Body of pancreas (tissue), 4 donors: ENCODE results near the gene PRELID2. TPM values are rescaled to one million over a fixed set of nuclear protein-coding genes. Genes with fewer than 3 reads are reported as not detected.
A peak's percentile ranks its signal among the peaks of the same experiment; 100 is the strongest.

ENCODE experiments used
- ATAC-seq: fragments of 150-250 bp; one replicate; pipeline ENCODE4 v1.9.1; 2016
- DNase-seq, 4 donors: peaks; one replicate each; pipeline ENCODE4 v3.0.0-alpha.2; 2019
- H3K27ac ChIP-seq, 4 donors: fragments of 200-600 bp; sonication (generic); 1 replicate in 3 of 4; 2 replicates in 1 of 4; pipeline versions ENCODE4 v1.5.1 to v1.6.1; 2016 to 2019; ENCODE audit warnings: mild to moderate bottlenecking in 1 of 4, mixed read lengths in 1 of 4, moderate library complexity in 1 of 4
- H3K27me3 ChIP-seq, 2 donors: fragments of 200-600 bp; sonication (generic); one replicate each; pipeline ENCODE4 v1.6.0; 2016; ENCODE audit warnings: mild to moderate bottlenecking in 1 of 2
- H3K36me3 ChIP-seq, 2 donors: fragments of 200-600 bp; sonication (generic); replicated peaks in 1 of 2; 2 replicates each; pipeline ENCODE4 v1.5.1; 2016; ENCODE audit warnings: low read depth in 2 of 2; ENCODE audit not compliant: insufficient read depth in 1 of 2
- H3K4me1 ChIP-seq: fragments of 200-600 bp; sonication (generic); one replicate; pipeline ENCODE4 v1.6.0; 2016
- H3K4me3 ChIP-seq, 2 donors: fragments of 200-600 bp; sonication (generic); 1 replicate in 1 of 2; 2 replicates in 1 of 2; pipeline ENCODE4 v1.5.1; 2016 to 2019
- H3K9me3 ChIP-seq, 3 donors: fragments of 200-600 bp; sonication (generic); 1 replicate in 2 of 3; 2 replicates in 1 of 3; pipeline ENCODE4 v1.5.1; 2016
- POLR2A ChIP-seq, 3 donors: fragments of 450-650 bp; IDR thresholded peaks; one replicate each; pipeline ENCODE4 v1.6.1; 2016; ENCODE audit warnings: antibody characterized with exemption in 3 of 3, mild to moderate bottlenecking in 2 of 3
- WGBS, 2 donors: methylation state at CpG; one replicate each; pipeline ENCODE4 v1.1.5; 2017; 5-methylcytosine and 5-hydroxymethylcytosine counted together
- intact Hi-C: fragments of 100-400 bp; cut with DNase I; formaldehyde crosslinking; loops from one replicate; pipeline ENCODE4 v1.15.1; 2023
- total RNA-seq, 2 donors: library from RNA; depleted of rRNA; stranded (reverse); fragments of >200 nt; gene quantifications; one replicate each; pipeline ENCODE4 v1.1.0, GENCODE V29; 2016
- TF ChIP-seq, protein P1 (sequence below), 7 experiments: fragments of 450-650 bp in 4 of 7; fragments of 200-600 bp in 3 of 7; sonication (generic) in 3 of 7; IDR thresholded peaks; one replicate each; pipeline ENCODE4 v1.5.1; 2016 to 2019; ENCODE audit warnings: antibody characterized with exemption in 7 of 7

PRELID2 gene
- total RNA-seq, 2 donors from 2014 or later, result 17.1 to 22.4 TPM

DNA sequence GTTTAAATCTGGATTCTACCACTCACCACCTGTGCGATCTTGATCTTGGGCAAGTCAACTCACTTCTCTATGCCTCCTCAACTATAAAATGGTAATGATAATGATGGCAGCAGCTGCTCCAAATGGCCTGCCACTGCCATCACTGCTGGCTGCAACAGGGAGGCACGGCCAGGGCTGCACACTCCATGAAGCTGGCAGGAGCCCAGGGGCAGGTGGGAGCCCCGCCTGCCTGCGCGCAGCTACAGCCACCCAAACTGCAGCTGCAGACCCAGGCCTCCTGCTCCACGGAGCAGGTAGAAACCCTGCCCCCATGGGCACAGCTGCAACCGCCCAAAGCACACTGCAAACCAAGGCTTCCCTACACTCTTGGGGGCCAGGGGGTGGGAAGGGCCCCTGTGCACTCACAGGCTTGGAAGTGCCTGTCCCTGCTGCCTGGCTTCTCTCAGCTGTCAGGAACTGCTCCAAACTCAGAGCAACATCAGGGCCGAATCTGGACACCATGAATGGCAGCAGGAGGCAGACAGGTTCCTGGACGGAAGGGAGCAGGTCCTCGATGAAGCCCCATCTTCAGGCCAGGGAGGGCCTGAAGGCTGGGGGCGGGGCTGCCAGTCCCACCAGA lies 57.6 kb downstream of the PRELID2 start:
- WGBS, 2 donors, result 91 to 95% methylated on average over 5 to 11 of the region's 11 CpGs
- DNase-seq (no peak), ATAC-seq (no peak)
- Histone ChIP-seq H3K27ac (no peak overlapping the region), H3K27me3 (no peaks in the 10 kb centered on the region), H3K4me3 (no peak overlapping the region), H3K4me1 (no peaks in the 10 kb centered on the region), H3K36me3 (no peaks in the 10 kb centered on the region), H3K9me3 (no peaks in the 10 kb centered on the region)
- intact Hi-C loops, result no loop called here
- TF ChIP-seq, protein P1, sequence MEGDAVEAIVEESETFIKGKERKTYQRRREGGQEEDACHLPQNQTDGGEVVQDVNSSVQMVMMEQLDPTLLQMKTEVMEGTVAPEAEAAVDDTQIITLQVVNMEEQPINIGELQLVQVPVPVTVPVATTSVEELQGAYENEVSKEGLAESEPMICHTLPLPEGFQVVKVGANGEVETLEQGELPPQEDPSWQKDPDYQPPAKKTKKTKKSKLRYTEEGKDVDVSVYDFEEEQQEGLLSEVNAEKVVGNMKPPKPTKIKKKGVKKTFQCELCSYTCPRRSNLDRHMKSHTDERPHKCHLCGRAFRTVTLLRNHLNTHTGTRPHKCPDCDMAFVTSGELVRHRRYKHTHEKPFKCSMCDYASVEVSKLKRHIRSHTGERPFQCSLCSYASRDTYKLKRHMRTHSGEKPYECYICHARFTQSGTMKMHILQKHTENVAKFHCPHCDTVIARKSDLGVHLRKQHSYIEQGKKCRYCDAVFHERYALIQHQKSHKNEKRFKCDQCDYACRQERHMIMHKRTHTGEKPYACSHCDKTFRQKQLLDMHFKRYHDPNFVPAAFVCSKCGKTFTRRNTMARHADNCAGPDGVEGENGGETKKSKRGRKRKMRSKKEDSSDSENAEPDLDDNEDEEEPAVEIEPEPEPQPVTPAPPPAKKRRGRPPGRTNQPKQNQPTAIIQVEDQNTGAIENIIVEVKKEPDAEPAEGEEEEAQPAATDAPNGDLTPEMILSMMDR (IDR thresholded peaks at IDR 0.05), result no peak
- no peak for TF ChIP-seq POLR2A (IDR thresholded peaks at IDR 0.05)

- TF ChIP-seq, protein P1 (IDR thresholded peaks at IDR 0.05), result no peak
- no peak for TF ChIP-seq POLR2A (IDR thresholded peaks at IDR 0.05)
- no peaks in the 10 kb centered on the region for H3K4me1 ChIP-seq
- WGBS, 2 donors, result 82 to 83% methylated on average over 2 of the region's 2 CpGs
- no peak for ATAC-seq
- H3K4me3 ChIP-seq, result no peak overlapping the region
- no peak overlapping the region for H3K27ac ChIP-seq
- DNase-seq, result no peak
- intact Hi-C loops, result no loop called here
- no peaks in the 10 kb centered on the region for H3K9me3 ChIP-seq
- no peaks in the 10 kb centered on the region for H3K27me3 ChIP-seq
- no peaks in the 10 kb centered on the region for H3K36me3 ChIP-seq
These were observed 58.3 kb downstream of the PRELID2 start for GRCh38 chr5:145776886-145777285.

- WGBS, 2 donors, result 61 to 77% methylated on average over 2 of the region's 2 CpGs
- ATAC-seq, result peak; percentile 48
These were observed 59.2 kb downstream of the PRELID2 start for GRCh38 chr5:145775893-145776444.

GRCh38 chr5:145775411-145775810 lies 59.7 kb downstream of the PRELID2 start:
- Histone ChIP-seq H3K9me3 (no peaks in the 10 kb centered on the region), H3K27ac (no peak overlapping the region), H3K36me3 (no peaks in the 10 kb centered on the region), H3K4me1 (no peaks in the 10 kb centered on the region), H3K4me3 (no peak overlapping the region), H3K27me3 (no peaks in the 10 kb centered on the region)
- WGBS, 2 donors, result 88 to 96% methylated on average over 1 of the region's 1 CpG
- ATAC-seq (no peak), DNase-seq (no peak)
- intact Hi-C loops, result no loop called here
- no peak for TF ChIP-seq POLR2A (IDR thresholded peaks at IDR 0.05)
- TF ChIP-seq, protein P1 (IDR thresholded peaks at IDR 0.05), result no peak

More at GRCh38 chr5:145775893-145776444, 59.2 kb downstream of the PRELID2 start:
- no peaks in the 10 kb centered on the region for H3K4me1 ChIP-seq
- no peaks in the 10 kb centered on the region for H3K36me3 ChIP-seq
- TF ChIP-seq, protein P1 (IDR thresholded peaks at IDR 0.05), result no peak
- TF ChIP-seq POLR2A (IDR thresholded peaks at IDR 0.05), result no peak
- intact Hi-C loops, result no loop called here
- DNase-seq, result peak in 1 of 4 donors; percentile 40
- H3K27ac ChIP-seq, result no peak overlapping the region
- H3K27me3 ChIP-seq, result no peaks in the 10 kb centered on the region
- no peak overlapping the region for H3K4me3 ChIP-seq
- no peaks in the 10 kb centered on the region for H3K9me3 ChIP-seq

DNA sequence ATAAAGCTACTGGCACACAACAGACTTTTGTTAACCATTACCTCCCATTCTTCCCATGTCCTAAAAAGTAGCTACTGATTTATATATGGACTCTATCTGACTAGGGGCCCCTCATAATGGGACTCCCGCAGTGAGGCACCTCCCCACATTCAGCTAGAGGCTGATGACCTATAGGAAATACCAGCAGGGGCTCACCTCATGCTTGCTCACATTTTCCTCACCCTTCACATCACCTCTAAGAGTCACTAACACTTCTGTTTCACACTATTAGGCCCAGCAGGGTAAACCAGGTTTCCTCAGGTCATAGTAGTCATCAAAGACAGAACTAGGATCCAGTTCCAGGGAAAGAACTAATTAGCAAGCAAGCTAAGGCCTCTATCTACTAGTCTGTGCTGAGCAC lies 60.7 kb downstream of the PRELID2 start:
- Histone ChIP-seq H3K9me3 (no peaks in the 10 kb centered on the region), H3K27me3 (no peaks in the 10 kb centered on the region), H3K4me3 (no peak overlapping the region), H3K36me3 (no peaks in the 10 kb centered on the region), H3K27ac (no peak overlapping the region), H3K4me1 (no peaks in the 10 kb centered on the region)
- 94 to 100% methylated on average over 1 of the region's 1 CpG for WGBS, 2 donors
- TF ChIP-seq, protein P1 (IDR thresholded peaks at IDR 0.05), result no peak
- no peak for TF ChIP-seq POLR2A (IDR thresholded peaks at IDR 0.05)
- ATAC-seq (no peak), DNase-seq (no peak)
- intact Hi-C loops, result no loop called here
